GM21423 (cell line): ENCODE data around the gene NBPF1.
"Not testable (repeated sequence)": the region's sequence is repeated elsewhere in the genome, so short reads cannot be mapped to it uniquely, and the experiment has no call there.

ENCODE experiments used
- ATAC-seq: cut with Tn5 transposase; IDR thresholded peaks from one replicate; pipeline ENCODE4 v1.9.1; 2021; ENCODE audit warnings: mild to moderate bottlenecking, moderate library complexity; ENCODE audit not compliant: unreplicated experiment

The NBPF1 gene

GRCh38 chr1:16623812-16624719 lies 10.7 kb upstream of the NBPF1 start:
- not testable (repeated sequence) for ATAC-seq

- ATAC-seq: not testable (repeated sequence)
Observed at GRCh38 chr1:16623337-16623736, 10.0 kb upstream of the NBPF1 start.

- ATAC-seq: not testable (repeated sequence)
Observed at GRCh38 chr1:16621681-16622315, 8.4 kb upstream of the NBPF1 start.

GRCh38 chr1:16621300-16621658 lies 7.9 kb upstream of the NBPF1 start:
- no peak for ATAC-seq

GRCh38 chr1:16619803-16620501 lies 6.6 kb upstream of the NBPF1 start:
- not testable (repeated sequence) for ATAC-seq

GRCh38 chr1:16618719-16619118 lies 5.4 kb upstream of the NBPF1 start:
- ATAC-seq: no peak

GRCh38 chr1:16617778-16618580 lies 4.6 kb upstream of the NBPF1 start:
- ATAC-seq: no peak

- no peak for ATAC-seq
Observed at GRCh38 chr1:16617114-16617631, 3.8 kb upstream of the NBPF1 start.

GRCh38 chr1:16615253-16616252 lies 2.2 kb upstream of the NBPF1 start:
- no peak for ATAC-seq

- ATAC-seq: no peak
Observed at GRCh38 chr1:16614361-16615252, 1.2 kb upstream of the NBPF1 start.

GRCh38 chr1:16612332-16613172 lies 812 bp downstream of the NBPF1 start:
- no peak for ATAC-seq

- not testable (repeated sequence) for ATAC-seq
Observed at GRCh38 chr1:16611981-16612331, 1.4 kb downstream of the NBPF1 start.

GRCh38 chr1:16611164-16611563 lies 2.2 kb downstream of the NBPF1 start:
- not testable (repeated sequence) for ATAC-seq

GRCh38 chr1:16610553-16610952 lies 2.8 kb downstream of the NBPF1 start:
- ATAC-seq: not testable (repeated sequence)

GRCh38 chr1:16609761-16610160 lies 3.6 kb downstream of the NBPF1 start:
- not testable (repeated sequence) for ATAC-seq

GRCh38 chr1:16608838-16609560 lies 4.4 kb downstream of the NBPF1 start:
- ATAC-seq: no peak
